Smooth muscle cell (in vitro differentiated cells): ENCODE measurements around the gene PKHD1. TPM values are rescaled to one million over a fixed set of nuclear protein-coding genes. Genes with fewer than 3 reads are reported as not detected.
A peak's percentile ranks its signal among the peaks of the same experiment; 100 is the strongest.

Experiments
- DNase-seq: peaks from one replicate; lab custom pipeline; 2025; ENCODE audit not compliant: unreplicated experiment; lab: John Stamatoyannopoulos, UW
- H2AFZ ChIP-seq: fragments of 200-600 bp; sonication (generic); 2 replicates; pipeline ENCODE4 v1.6.0; 2016; ENCODE audit warnings: antibody characterized with exemption, low read depth, mild to moderate bottlenecking
- H3F3A ChIP-seq: fragments of 200-600 bp; sonication (generic); 2 replicates; pipeline ENCODE4 v1.6.0; 2017; ENCODE audit warnings: antibody characterized with exemption, low read depth
- H3K27ac ChIP-seq: fragments of 200-600 bp; sonication (generic); 2 replicates; pipeline ENCODE4 v1.5.1; 2016; ENCODE audit warnings: low read depth, mild to moderate bottlenecking
- H3K27me3 ChIP-seq: fragments of 200-600 bp; sonication (generic); 2 replicates; pipeline ENCODE4 v1.6.1; 2016; ENCODE audit warnings: low read depth, mild to moderate bottlenecking
- H3K36me3 ChIP-seq: fragments of 200-600 bp; sonication (generic); 2 replicates; pipeline ENCODE4 v1.5.1; 2016; ENCODE audit warnings: low read depth
- H3K4me1 ChIP-seq: fragments of 200-600 bp; sonication (generic); 2 replicates; pipeline ENCODE4 v1.5.1; 2016; ENCODE audit warnings: low read depth
- H3K4me2 ChIP-seq: fragments of 200-600 bp; sonication (generic); 2 replicates; pipeline ENCODE4 v1.6.0; 2016; ENCODE audit warnings: mild to moderate bottlenecking
- H3K4me3 ChIP-seq: fragments of 200-600 bp; sonication (generic); 2 replicates; pipeline ENCODE4 v1.5.1; 2016; ENCODE audit warnings: mild to moderate bottlenecking
- H3K79me2 ChIP-seq: fragments of 200-600 bp; sonication (generic); 2 replicates; pipeline ENCODE4 v1.6.0; 2016; ENCODE audit warnings: low read depth, mild to moderate bottlenecking
- H3K9ac ChIP-seq: fragments of 200-600 bp; sonication (generic); 2 replicates; pipeline ENCODE4 v1.6.0; 2016; ENCODE audit warnings: low read depth
- H3K9me3 ChIP-seq: fragments of 200-600 bp; sonication (generic); replicated peaks from 2 replicates; pipeline ENCODE4 v1.5.1; 2016; ENCODE audit warnings: low read depth
- H4K20me1 ChIP-seq: fragments of 200-600 bp; sonication (generic); 2 replicates; pipeline ENCODE4 v1.6.0; 2016; ENCODE audit warnings: low read depth
- CTCF ChIP-seq: fragments of 200-600 bp; sonication (generic); IDR thresholded peaks from 2 replicates; pipeline ENCODE4 v1.5.1; 2017; ENCODE audit warnings: borderline replicate concordance, mild to moderate bottlenecking, antibody characterized with exemption; ENCODE audit not compliant: insufficient read depth, poor library complexity, severe bottlenecking
- WGBS: methylation state at CpG from one replicate; pipeline ENCODE4 v1.1.7; 2016; ENCODE audit warnings: low lambda C conversion rate; 5-methylcytosine and 5-hydroxymethylcytosine counted together
- polyA plus RNA-seq: library from polyadenylated mRNA; unstranded; fragments of >200 nt; fragmentation: Nextera tagmentation; extraction: Ambion mirVana; gene quantifications from 2 replicates; pipeline ENCODE4 v1.2.1, GENCODE V29; 2016
- total RNA-seq: library from RNA; depleted of rRNA; stranded (reverse); fragments of >200 nt; gene quantifications from 2 replicates; pipeline ENCODE4 v1.2.3, GENCODE V29; 2014

PKHD1 gene
- total and polyA plus RNA-seq, 2 experiments from 2014 or later = not detected

- Histone ChIP-seq H3K4me1 (no peaks in the 10 kb centered on the region), H3K4me2 (no peak overlapping the region), H2AFZ (no peak overlapping the region), H3K27ac (no peak overlapping the region), H3K9me3 (no peaks in the 10 kb centered on the region), H3F3A (no peaks in the 10 kb centered on the region), H3K4me3 (no peak overlapping the region), H3K9ac (no peak overlapping the region), H3K79me2 (no peaks in the 10 kb centered on the region), H4K20me1 (no peaks in the 10 kb centered on the region), H3K36me3 (no peaks in the 10 kb centered on the region), H3K27me3 (peaks cover 5% of the 10 kb centered on the region)
- no peak for DNase-seq
- WGBS = 60% methylated on average over 4 of the region's 4 CpGs
- no peak for TF ChIP-seq CTCF
Observed at GRCh38 chr6:51936531-51937290, 150.7 kb downstream of the PKHD1 start.

GRCh38 chr6:51934098-51934497 lies 153.3 kb downstream of the PKHD1 start:
- Histone ChIP-seq H3K4me3 (no peak overlapping the region), H3K27ac (no peak overlapping the region), H3K36me3 (no peaks in the 10 kb centered on the region), H4K20me1 (no peaks in the 10 kb centered on the region), H3K9me3 (no peaks in the 10 kb centered on the region), H3K4me1 (no peaks in the 10 kb centered on the region), H2AFZ (no peak overlapping the region), H3K79me2 (no peaks in the 10 kb centered on the region), H3K9ac (no peak overlapping the region), H3F3A (no peaks in the 10 kb centered on the region), H3K27me3 (peaks cover 5% of the 10 kb centered on the region), H3K4me2 (no peak overlapping the region)
- DNase-seq = no peak
- TF ChIP-seq CTCF = peak; percentile 26
- WGBS = 56% methylated on average over 7 of the region's 7 CpGs

DNA sequence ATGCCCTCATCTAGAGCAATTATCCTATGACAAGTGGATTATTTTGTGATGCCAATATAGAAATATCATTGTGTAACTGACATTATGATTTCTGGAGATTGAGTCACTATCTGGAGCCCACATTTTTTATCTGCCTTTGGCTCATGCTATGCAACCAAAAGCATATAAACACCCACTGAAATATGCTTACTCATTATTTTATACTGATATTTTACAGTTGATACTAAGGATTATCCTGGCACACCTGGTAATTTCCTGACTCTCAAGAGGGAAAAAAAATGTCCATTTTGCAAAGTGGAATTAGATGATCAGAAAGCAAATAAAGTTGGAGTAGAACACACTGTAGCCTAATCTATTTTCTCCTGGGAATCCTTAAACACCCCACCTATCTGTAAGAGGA lies 154.5 kb downstream of the PKHD1 start:
- Histone ChIP-seq H3K4me3 (no peak overlapping the region), H3K27ac (no peak overlapping the region), H4K20me1 (no peaks in the 10 kb centered on the region), H3K4me2 (no peak overlapping the region), H3K9me3 (no peaks in the 10 kb centered on the region), H3K4me1 (no peaks in the 10 kb centered on the region), H3K36me3 (no peaks in the 10 kb centered on the region), H3K27me3 (peaks cover 5% of the 10 kb centered on the region), H3K9ac (no peak overlapping the region), H3F3A (no peaks in the 10 kb centered on the region), H3K79me2 (no peaks in the 10 kb centered on the region), H2AFZ (no peak overlapping the region)
- no peak for DNase-seq
- TF ChIP-seq CTCF = no peak

DNA sequence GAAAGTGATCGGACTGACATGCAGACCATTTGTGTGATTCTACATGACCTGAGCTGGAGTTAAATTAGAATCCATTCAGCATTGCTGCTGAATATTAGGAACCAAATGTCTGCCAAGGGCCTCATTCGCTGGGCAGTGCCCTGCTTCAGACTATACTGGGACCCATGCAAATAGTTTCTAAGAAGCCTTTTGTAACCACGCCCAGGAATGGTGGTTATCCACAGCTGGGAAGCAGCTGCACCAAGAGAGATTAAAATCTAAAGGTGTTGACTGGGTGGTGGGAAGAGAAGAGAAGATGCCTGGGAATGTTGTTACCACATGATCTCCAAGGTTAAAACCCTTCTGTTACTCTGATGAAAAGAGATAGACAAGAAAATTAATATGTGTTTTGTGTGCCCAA lies 156.8 kb downstream of the PKHD1 start:
- TF ChIP-seq CTCF = no peak
- no peaks in the 10 kb centered on the region for H3K36me3 ChIP-seq
- H3K27ac ChIP-seq = no peak overlapping the region
- H3F3A ChIP-seq = no peaks in the 10 kb centered on the region
- no peak overlapping the region for H3K4me2 ChIP-seq
- no peaks in the 10 kb centered on the region for H4K20me1 ChIP-seq
- peaks cover 5% of the 10 kb centered on the region for H3K27me3 ChIP-seq
- 91% methylated on average over 3 of the region's 3 CpGs for WGBS
- H3K4me1 ChIP-seq = no peaks in the 10 kb centered on the region
- no peak overlapping the region for H3K9ac ChIP-seq
- no peak overlapping the region for H2AFZ ChIP-seq
- no peaks in the 10 kb centered on the region for H3K79me2 ChIP-seq
- no peak overlapping the region for H3K4me3 ChIP-seq
- DNase-seq = no peak
- no peaks in the 10 kb centered on the region for H3K9me3 ChIP-seq
